Measurements from ENCODE around the gene TIMP2.

DNA sequence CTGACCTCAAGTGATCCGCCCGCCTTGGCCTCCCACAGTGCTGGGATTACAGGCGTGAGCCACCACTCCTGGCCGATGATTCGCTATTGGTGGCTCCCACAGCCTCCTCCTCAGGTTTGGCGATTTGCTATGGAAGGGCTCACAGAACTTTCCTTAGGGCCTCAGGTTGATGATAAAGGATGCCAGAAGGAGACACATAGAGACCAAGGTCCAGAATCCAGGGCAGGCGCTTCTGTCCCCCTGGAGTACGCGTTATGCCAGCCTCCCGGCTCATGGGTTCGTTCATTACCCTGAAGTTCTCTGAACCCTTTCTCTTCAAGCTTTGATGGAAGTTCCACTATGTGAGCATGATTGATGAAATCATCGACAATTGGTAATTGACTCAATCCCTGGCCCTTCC, 34.6 kb upstream of the TIMP2 start:
- no peak for TF ChIP-seq ZNF577 (CRISPR knock-in tag; IDR thresholded peaks at IDR 0.05; ENCODE audit: borderline replicate concordance, low read depth)
- no peak for TF ChIP-seq STAT5B (CRISPR knock-in tag; IDR thresholded peaks at IDR 0.05)
- no peak for TF ChIP-seq STAG1 (CRISPR knock-in tag; IDR thresholded peaks at IDR 0.05)
- TF ChIP-seq MIER3 (CRISPR knock-in tag; IDR thresholded peaks at IDR 0.05; ENCODE audit: borderline replicate concordance), result no peak
- TF ChIP-seq, protein P1, sequence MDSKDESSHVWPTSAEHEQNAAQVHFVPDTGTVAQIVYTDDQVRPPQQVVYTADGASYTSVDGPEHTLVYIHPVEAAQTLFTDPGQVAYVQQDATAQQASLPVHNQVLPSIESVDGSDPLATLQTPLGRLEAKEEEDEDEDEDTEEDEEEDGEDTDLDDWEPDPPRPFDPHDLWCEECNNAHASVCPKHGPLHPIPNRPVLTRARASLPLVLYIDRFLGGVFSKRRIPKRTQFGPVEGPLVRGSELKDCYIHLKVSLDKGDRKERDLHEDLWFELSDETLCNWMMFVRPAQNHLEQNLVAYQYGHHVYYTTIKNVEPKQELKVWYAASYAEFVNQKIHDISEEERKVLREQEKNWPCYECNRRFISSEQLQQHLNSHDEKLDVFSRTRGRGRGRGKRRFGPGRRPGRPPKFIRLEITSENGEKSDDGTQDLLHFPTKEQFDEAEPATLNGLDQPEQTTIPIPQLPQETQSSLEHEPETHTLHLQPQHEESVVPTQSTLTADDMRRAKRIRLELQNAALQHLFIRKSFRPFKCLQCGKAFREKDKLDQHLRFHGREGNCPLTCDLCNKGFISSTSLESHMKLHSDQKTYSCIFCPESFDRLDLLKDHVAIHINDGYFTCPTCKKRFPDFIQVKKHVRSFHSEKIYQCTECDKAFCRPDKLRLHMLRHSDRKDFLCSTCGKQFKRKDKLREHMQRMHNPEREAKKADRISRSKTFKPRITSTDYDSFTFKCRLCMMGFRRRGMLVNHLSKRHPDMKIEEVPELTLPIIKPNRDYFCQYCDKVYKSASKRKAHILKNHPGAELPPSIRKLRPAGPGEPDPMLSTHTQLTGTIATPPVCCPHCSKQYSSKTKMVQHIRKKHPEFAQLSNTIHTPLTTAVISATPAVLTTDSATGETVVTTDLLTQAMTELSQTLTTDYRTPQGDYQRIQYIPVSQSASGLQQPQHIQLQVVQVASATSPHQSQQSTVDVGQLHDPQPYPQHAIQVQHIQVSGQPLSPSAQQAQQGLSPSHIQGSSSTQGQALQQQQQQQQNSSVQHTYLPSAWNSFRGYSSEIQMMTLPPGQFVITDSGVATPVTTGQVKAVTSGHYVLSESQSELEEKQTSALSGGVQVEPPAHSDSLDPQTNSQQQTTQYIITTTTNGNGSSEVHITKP (CRISPR knock-in tag; IDR thresholded peaks at IDR 0.05; ENCODE audit: low read depth), result no peak
